Neuronal stem cell (in vitro differentiated cells): ENCODE data around the gene NOS1.
"Not testable (repeated sequence)": the region's sequence is repeated elsewhere in the genome, so short reads cannot be mapped to it uniquely, and the experiment has no call there.

Source experiments
- DNase-seq: peaks from one replicate; pipeline ENCODE4 v3.0.0-alpha.2; 2013; ENCODE audit warnings: low spot score
- H2AFZ ChIP-seq: one replicate; pipeline ENCODE4 v1.6.1; 2013; ENCODE audit warnings: mild to moderate bottlenecking, low read length, inconsistent platforms
- H2AK5ac ChIP-seq: 2 replicates; pipeline ENCODE4 v1.6.1; 2013; ENCODE audit warnings: low read depth, mild to moderate bottlenecking, inconsistent platforms, low read length, moderate library complexity, mixed read lengths
- H2BK120ac ChIP-seq: 2 replicates; pipeline ENCODE4 v1.6.1; 2013; ENCODE audit warnings: low read depth, mild to moderate bottlenecking, inconsistent platforms, low read length, moderate library complexity, mixed read lengths
- H2BK12ac ChIP-seq: one replicate; pipeline ENCODE4 v1.6.1; 2013; ENCODE audit warnings: low read length, inconsistent platforms
- H2BK15ac ChIP-seq: 2 replicates; pipeline ENCODE4 v1.6.1; 2013; ENCODE audit warnings: mild to moderate bottlenecking, low read length, inconsistent platforms, mixed read lengths
- H2BK5ac ChIP-seq: one replicate; pipeline ENCODE4 v1.6.1; 2013; ENCODE audit warnings: inconsistent platforms, mild to moderate bottlenecking, low read length, moderate library complexity
- H3K14ac ChIP-seq: one replicate; pipeline ENCODE4 v1.6.1; 2013; ENCODE audit warnings: low read length, inconsistent platforms
- H3K18ac ChIP-seq: 2 replicates; pipeline ENCODE4 v1.6.1; 2013; ENCODE audit warnings: low read length, inconsistent platforms
- H3K23ac ChIP-seq: 2 replicates; pipeline ENCODE4 v1.6.1; 2013; ENCODE audit warnings: low read depth, mild to moderate bottlenecking, mixed read lengths, low read length, inconsistent platforms; ENCODE audit not compliant: poor library complexity
- H3K27ac ChIP-seq: replicated peaks from 3 replicates; pipeline ENCODE4 v1.5.1; 2013; ENCODE audit warnings: low read length, inconsistent platforms
- H3K27me3 ChIP-seq, 3 experiments: 2 replicates each; pipeline ENCODE4 v1.6.1; 2013; ENCODE audit warnings: low read length in 3 of 3, mild to moderate bottlenecking in 2 of 3, inconsistent platforms in 1 of 3, low read depth in 1 of 3, mixed read lengths in 1 of 3, moderate library complexity in 1 of 3; ENCODE audit not compliant: control insufficient read depth in 3 of 3, insufficient read depth in 3 of 3
- H3K36me3 ChIP-seq, 2 donors: replicated peaks in 1 of 2; 2 replicates each; pipeline ENCODE4 v1.6.1; 2013; ENCODE audit warnings: low read length in 2 of 2; ENCODE audit not compliant: control insufficient read depth in 2 of 2, insufficient read depth in 2 of 2
- H3K4ac ChIP-seq: 2 replicates; pipeline ENCODE4 v1.6.1; 2013; ENCODE audit warnings: inconsistent platforms, mild to moderate bottlenecking, low read length, moderate library complexity
- H3K4me1 ChIP-seq, 2 donors: 1 replicate in 1 of 2; 2 replicates in 1 of 2; pipeline ENCODE4 v1.6.1; 2013; ENCODE audit warnings: low read length in 2 of 2, low read depth in 1 of 2; ENCODE audit not compliant: control insufficient read depth in 2 of 2, insufficient read depth in 1 of 2
- H3K4me2 ChIP-seq: one replicate; pipeline ENCODE4 v1.6.1; 2013; ENCODE audit warnings: mild to moderate bottlenecking, low read length, inconsistent platforms; ENCODE audit not compliant: insufficient read depth, poor library complexity, severe bottlenecking
- H3K4me3 ChIP-seq, 2 donors: 2 replicates each; pipeline ENCODE4 v1.5.1; 2013; ENCODE audit warnings: low read length in 2 of 2, mild to moderate bottlenecking in 2 of 2, inconsistent platforms in 1 of 2, moderate library complexity in 1 of 2
- H3K79me1 ChIP-seq: one replicate; pipeline ENCODE4 v1.6.1; 2013; ENCODE audit warnings: low read depth, mild to moderate bottlenecking, inconsistent platforms, low read length, moderate library complexity
- H3K9ac ChIP-seq: one replicate; pipeline ENCODE4 v1.6.1; 2013; ENCODE audit warnings: mild to moderate bottlenecking, low read depth, low read length, inconsistent platforms; ENCODE audit not compliant: poor library complexity
- H3K9me3 ChIP-seq, 2 donors: replicated peaks in 1 of 2; 2 replicates each; pipeline versions ENCODE3 to v1.6.1; 2013; ENCODE audit warnings: low read length in 2 of 2, mild to moderate bottlenecking in 2 of 2, inconsistent platforms in 1 of 2, low read depth in 1 of 2, mixed read lengths in 1 of 2, moderate library complexity in 1 of 2; ENCODE audit not compliant: control insufficient read depth in 2 of 2, insufficient read depth in 1 of 2
- H4K8ac ChIP-seq: one replicate; pipeline ENCODE4 v1.6.1; 2013; ENCODE audit warnings: low read depth, mild to moderate bottlenecking, inconsistent platforms, low read length, moderate library complexity
- H4K91ac ChIP-seq: one replicate; pipeline ENCODE4 v1.6.1; 2013; ENCODE audit warnings: low read length, low read depth, mild to moderate bottlenecking, inconsistent platforms; ENCODE audit not compliant: poor library complexity
- WGBS, 2 donors: extraction: QIAGEN DNeasy Blood & Tissue Kit; methylation state at CpG; one replicate each; pipeline ENCODE4 v1.1.7; 2013; ENCODE audit warnings: missing lambda C conversion rate in 2 of 2, mixed read lengths in 1 of 2; ENCODE audit not compliant: insufficient read length in 2 of 2, insufficient replicate concordance in 1 of 2; ENCODE audit errors: extremely low coverage in 2 of 2; 5-methylcytosine and 5-hydroxymethylcytosine counted together

NOS1 gene

GRCh38 chr12:117398482-117398881, 37.1 kb upstream of the NOS1 start:
- not testable (repeated sequence) for H4K91ac ChIP-seq, H3K9me3 ChIP-seq, H3K27ac ChIP-seq, H3K4me3 ChIP-seq, H2AFZ ChIP-seq, DNase-seq, H3K14ac ChIP-seq, H3K18ac ChIP-seq, H3K79me1 ChIP-seq, H2BK5ac ChIP-seq, H2BK120ac ChIP-seq, H3K36me3 ChIP-seq, H2BK15ac ChIP-seq, H3K4me1 ChIP-seq, H3K23ac ChIP-seq, H2AK5ac ChIP-seq, H3K27me3 ChIP-seq, H3K4ac ChIP-seq, H4K8ac ChIP-seq, H3K9ac ChIP-seq, H2BK12ac ChIP-seq, H3K4me2 ChIP-seq

- no peak overlapping the region for H3K4ac ChIP-seq
- H3K4me2 ChIP-seq, result no peak overlapping the region
These were observed 34.3 kb upstream of the NOS1 start for GRCh38 chr12:117395766-117396165.

GRCh38 chr12:117394491-117394890, 33.1 kb upstream of the NOS1 start:
- no peak overlapping the region for H2BK5ac ChIP-seq
- H3K4me3 ChIP-seq, result no peak overlapping the region
- no peaks in the 10 kb centered on the region for H3K36me3 ChIP-seq
- H4K91ac ChIP-seq, result no peak overlapping the region
- no peak overlapping the region for H3K4ac ChIP-seq
- H2BK15ac ChIP-seq, result no peak overlapping the region
- no peaks in the 10 kb centered on the region for H3K79me1 ChIP-seq
- H3K4me2 ChIP-seq, result no peak overlapping the region
- no peak overlapping the region for H3K18ac ChIP-seq
- H2AFZ ChIP-seq, result no peak overlapping the region
- no peak for DNase-seq
- no peak overlapping the region for H3K23ac ChIP-seq
- H3K27ac ChIP-seq, result no peak overlapping the region
- H3K27me3 ChIP-seq, result peaks cover 0 to 1% (median 0%) of the 10 kb centered on the region in 3 experiments
- no peak overlapping the region for H2AK5ac ChIP-seq
- H2BK12ac ChIP-seq, result no peak overlapping the region
- peaks cover 0 to 4% of the 10 kb centered on the region in 2 donors for H3K9me3 ChIP-seq
- no peaks in the 10 kb centered on the region for H3K4me1 ChIP-seq
- H2BK120ac ChIP-seq, result no peak overlapping the region
- H3K14ac ChIP-seq, result no peak overlapping the region
- H4K8ac ChIP-seq, result no peak overlapping the region
- no CpG with 5 or more reads among the region's 1 CpG for WGBS, 2 donors
- H3K9ac ChIP-seq, result no peak overlapping the region

More at GRCh38 chr12:117395766-117396165, 34.3 kb upstream of the NOS1 start:
- H3K4me3 ChIP-seq, result no peak overlapping the region
- H3K23ac ChIP-seq, result no peak overlapping the region
- no peaks in the 10 kb centered on the region for H3K4me1 ChIP-seq
- H3K36me3 ChIP-seq, result no peaks in the 10 kb centered on the region
- peaks cover 0 to 1% (median 0%) of the 10 kb centered on the region in 3 experiments for H3K27me3 ChIP-seq
- H3K9ac ChIP-seq, result no peak overlapping the region
- H3K27ac ChIP-seq, result no peak overlapping the region
- H2BK15ac ChIP-seq, result no peak overlapping the region
- no peak overlapping the region for H2BK12ac ChIP-seq
- H3K14ac ChIP-seq, result no peak overlapping the region
- H4K91ac ChIP-seq, result no peak overlapping the region
- H2AK5ac ChIP-seq, result no peak overlapping the region
- H4K8ac ChIP-seq, result no peak overlapping the region
- no peak overlapping the region for H2AFZ ChIP-seq
- peaks cover 0 to 4% of the 10 kb centered on the region in 2 donors for H3K9me3 ChIP-seq
- H3K18ac ChIP-seq, result no peak overlapping the region
- H2BK5ac ChIP-seq, result no peak overlapping the region
- no peak overlapping the region for H2BK120ac ChIP-seq
- no peaks in the 10 kb centered on the region for H3K79me1 ChIP-seq
- DNase-seq, result no peak

GRCh38 chr12:117393656-117394055, 32.2 kb upstream of the NOS1 start:
- WGBS, 2 donors, result no CpG with 5 or more reads among the region's 7 CpGs
- no peak overlapping the region for H3K23ac ChIP-seq
- H3K4me2 ChIP-seq, result no peak overlapping the region
- H3K27me3 ChIP-seq, result peaks cover 0 to 1% (median 0%) of the 10 kb centered on the region in 3 experiments
- H2BK15ac ChIP-seq, result no peak overlapping the region
- no peak overlapping the region for H3K9ac ChIP-seq
- H3K4me1 ChIP-seq, result no peaks in the 10 kb centered on the region
- H3K4ac ChIP-seq, result no peak overlapping the region
- H3K4me3 ChIP-seq, result no peak overlapping the region
- no peak overlapping the region for H4K8ac ChIP-seq
- H4K91ac ChIP-seq, result no peak overlapping the region
- H3K79me1 ChIP-seq, result no peaks in the 10 kb centered on the region
- H3K36me3 ChIP-seq, result no peaks in the 10 kb centered on the region
- no peak for DNase-seq
- H3K14ac ChIP-seq, result no peak overlapping the region
- no peak overlapping the region for H3K18ac ChIP-seq
- H2AFZ ChIP-seq, result no peak overlapping the region
- H2BK12ac ChIP-seq, result no peak overlapping the region
- peaks cover 0 to 4% of the 10 kb centered on the region in 2 donors for H3K9me3 ChIP-seq
- H2AK5ac ChIP-seq, result no peak overlapping the region
- H2BK5ac ChIP-seq, result no peak overlapping the region
- no peak overlapping the region for H2BK120ac ChIP-seq
- no peak overlapping the region for H3K27ac ChIP-seq
